A549 (cell line): ENCODE data around the gene CD1B. TPM values are rescaled to one million over a fixed set of nuclear protein-coding genes. Genes with fewer than 3 reads are reported as not detected.

Source experiments
- ATAC-seq, 2 experiments: fragments of 200-7000 bp in 1 of 2; fragments of >200 bp in 1 of 2; cut with Nextera tagmentation in 1 of 2; cut with Tn5 transposase in 1 of 2; 3 replicates each; pipeline versions ENCODE4 v1.8.0 to v1.9.1; 2018 to 2020; ENCODE audit warnings: mild to moderate bottlenecking in 1 of 2, moderate library complexity in 1 of 2
- CTCF ChIA-PET: fragments of 300-600 bp; sonication (Branson Sonifier 250); formaldehyde crosslinking; extraction: SDS; loops from one replicate; lab custom pipeline; 2021; ENCODE audit warnings: antibody characterized with exemption, inconsistent platforms; lab: Yijun Ruan, JAX
- POLR2A ChIA-PET: fragments of 350-600 bp; formaldehyde crosslinking; extraction: SDS; loops from one replicate; lab custom pipeline; 2021; ENCODE audit warnings: antibody characterized with exemption, inconsistent platforms; lab: Yijun Ruan, JAX
- DNase-seq, 2 experiments: peaks; one replicate each; pipeline versions ENCODE4 v3.0.0 to v3.0.0-alpha.2; 2011 to 2016; ENCODE audit warnings: low read depth in 1 of 2, low spot score in 1 of 2
- FAIRE-seq: peaks from 2 replicates; lab custom pipeline; 2011; peaks lifted over from hg19 to GRCh38; lab: Jason Lieb, UNC
- H3K27ac ChIP-seq, 2 experiments: fragments of >200 bp; sonication (Bioruptor Twin); formaldehyde crosslinking; 3 replicates each; pipeline ENCODE4 v1.5.1; 2016 to 2017
- H3K4me1 ChIP-seq: fragments of >200 bp; sonication (Bioruptor Twin); formaldehyde crosslinking; 3 replicates; pipeline ENCODE4 v1.6.1; 2016
- H3K4me2 ChIP-seq: fragments of >200 bp; sonication (Bioruptor Twin); formaldehyde crosslinking; 3 replicates; pipeline ENCODE4 v1.6.1; 2016
- H3K4me3 ChIP-seq: fragments of >200 bp; sonication (Bioruptor Twin); formaldehyde crosslinking; 3 replicates; pipeline ENCODE4 v1.5.1; 2016
- H3K9me3 ChIP-seq: fragments of >200 bp; sonication (Bioruptor Twin); formaldehyde crosslinking; 3 replicates; pipeline ENCODE4 v1.6.1; 2016
- BHLHE40 ChIP-seq: IDR thresholded peaks from 2 replicates; pipeline ENCODE4 v1.6.1; 2012; ENCODE audit warnings: low read depth, low read length, inconsistent platforms
- CBX8 ChIP-seq: fragments of 200-600 bp; sonication (generic); IDR thresholded peaks from 2 replicates; pipeline ENCODE4 v1.6.1; 2016
- CEBPB ChIP-seq, 2 experiments: fragments of >200 bp in 1 of 2; sonication (Bioruptor Twin) in 1 of 2; formaldehyde crosslinking in 1 of 2; IDR thresholded peaks; 2 replicates each; pipeline ENCODE4 v1.6.1; 2012 to 2016
- CHD2 ChIP-seq: fragments of 150-350 bp; IDR thresholded peaks from 2 replicates; pipeline ENCODE4 v1.6.1; 2014; ENCODE audit warnings: low read length; ENCODE audit not compliant: partially characterized antibody
- FOSB ChIP-seq: fragments of 250-450 bp; sonication (Bioruptor Pico); IDR thresholded peaks from 2 replicates; pipeline ENCODE4 v1.5.0; 2020; ENCODE audit warnings: mild to moderate bottlenecking, moderate library complexity
- FOSL2 ChIP-seq, 2 experiments: fragments of 450-650 bp in 1 of 2; fragments of >200 bp in 1 of 2; sonication (Bioruptor Twin) in 1 of 2; formaldehyde crosslinking; IDR thresholded peaks; 2 replicates each; pipeline versions ENCODE4 v1.5.0 to v1.6.1; 2016 to 2020; ENCODE audit warnings: mild to moderate bottlenecking in 1 of 2, moderate library complexity in 1 of 2
- FOXS1 ChIP-seq: fragments of 250-450 bp; sonication (Bioruptor Pico); IDR thresholded peaks from 2 replicates; pipeline ENCODE4 v1.5.0; 2020; ENCODE audit warnings: mild to moderate bottlenecking, moderate library complexity
- HEYL ChIP-seq: fragments of 250-450 bp; sonication (Bioruptor Pico); IDR thresholded peaks from 2 replicates; pipeline ENCODE4 v1.8.0; 2021; ENCODE audit warnings: mild to moderate bottlenecking, moderate library complexity
- HMGXB4 ChIP-seq: fragments of 250-450 bp; sonication (Bioruptor Pico); IDR thresholded peaks from 2 replicates; pipeline ENCODE4 v1.5.0; 2021; ENCODE audit warnings: mild to moderate bottlenecking, moderate library complexity, borderline replicate concordance
- KDM1A ChIP-seq: fragments of 200-600 bp; sonication (generic); IDR thresholded peaks from 2 replicates; pipeline ENCODE4 v1.6.1; 2016; ENCODE audit warnings: low read depth, mild to moderate bottlenecking
- MAZ ChIP-seq: fragments of 150-350 bp; IDR thresholded peaks from 2 replicates; pipeline ENCODE4 v1.6.1; 2014; ENCODE audit warnings: antibody characterized with exemption, low read depth, low read length, borderline replicate concordance
- NPAS2 ChIP-seq: fragments of 250-450 bp; sonication (Bioruptor Pico); IDR thresholded peaks from 2 replicates; pipeline ENCODE4 v1.8.0; 2022; ENCODE audit warnings: mild to moderate bottlenecking, moderate library complexity, borderline replicate concordance
- NR3C1 ChIP-seq: fragments of >200 bp; sonication (Bioruptor Twin); formaldehyde crosslinking; IDR thresholded peaks from 3 replicates; pipeline ENCODE4 v1.6.1; 2017
- POLR2A ChIP-seq: IDR thresholded peaks from 2 replicates; pipeline ENCODE4 v1.6.1; 2012; ENCODE audit warnings: mild to moderate bottlenecking, low read length
- RAD21 ChIP-seq, 2 experiments: fragments of >200 bp in 1 of 2; sonication (Bioruptor Twin) in 1 of 2; formaldehyde crosslinking in 1 of 2; IDR thresholded peaks in 1 of 2; conservative IDR thresholded peaks in 1 of 2; 2 replicates in 1 of 2; 3 replicates in 1 of 2; pipeline ENCODE4 v1.6.1; 2012 to 2018; ENCODE audit warnings: inconsistent platforms in 1 of 2
- RCOR1 ChIP-seq: fragments of 150-350 bp; IDR thresholded peaks from 2 replicates; pipeline ENCODE4 v1.6.1; 2014; ENCODE audit warnings: antibody characterized with exemption, low read length, low read depth
- RFX5 ChIP-seq: fragments of 450-650 bp; IDR thresholded peaks from 2 replicates; pipeline ENCODE4 v1.7.1; 2014; ENCODE audit warnings: antibody characterized with exemption, mild to moderate bottlenecking, moderate library complexity
- SMC3 ChIP-seq: fragments of >200 bp; sonication (Bioruptor Twin); formaldehyde crosslinking; IDR thresholded peaks from 3 replicates; pipeline ENCODE4 v1.6.1; 2018; ENCODE audit warnings: inconsistent platforms
- SREBF2 ChIP-seq: fragments of 450-650 bp; IDR thresholded peaks from 2 replicates; pipeline ENCODE4 v1.6.1; 2014; ENCODE audit warnings: mild to moderate bottlenecking, moderate library complexity
- USF2 ChIP-seq: fragments of 450-650 bp; IDR thresholded peaks from 2 replicates; pipeline ENCODE4 v1.6.1; 2014; ENCODE audit warnings: antibody characterized with exemption
- WGBS: methylation state at CpG from one replicate; pipeline ENCODE4 v1.1.6; 2017; ENCODE audit errors: missing lambda C conversion rate; 5-methylcytosine and 5-hydroxymethylcytosine counted together
- polyA plus RNA-seq, 4 experiments: library from polyadenylated mRNA; depleted of rRNA in 3 of 4; stranded (reverse); fragments of >200 nt; fragmentation: RNase III in 1 of 4; extraction: RNeasy Plus Mini Kit Qiagen cat#74134 plus additional on column Dnase treatment in 1 of 4; gene quantifications; 2 replicates in 3 of 4; 3 replicates in 1 of 4; pipeline ENCODE4 v1.2.3, GENCODE V29; 2011 to 2017
- TF ChIP-seq, protein P1 (sequence below): fragments of 250-450 bp; sonication (Bioruptor Pico); IDR thresholded peaks from 2 replicates; pipeline ENCODE4 v1.5.0; 2020; ENCODE audit warnings: low read depth, mild to moderate bottlenecking, moderate library complexity
- TF ChIP-seq, protein P2 (sequence below): fragments of 200-600 bp; sonication (generic); IDR thresholded peaks from 2 replicates; pipeline ENCODE4 v1.6.1; 2016; ENCODE audit warnings: antibody characterized with exemption, mild to moderate bottlenecking, moderate library complexity

CD1B gene
- polyA plus RNA-seq, 2 of the 4 experiments (the other 2 are of a cell fraction), result not detected

- no peaks in the 10 kb centered on the region for H3K9me3 ChIP-seq
- FAIRE-seq (no peak), DNase-seq (no peak), ATAC-seq (no peak)
- no peak overlapping the region for H3K4me3 ChIP-seq
- no peak overlapping the region for H3K27ac ChIP-seq
- 10% methylated on average over 10 of the region's 10 CpGs for WGBS
- TF ChIP-seq, protein P1, sequence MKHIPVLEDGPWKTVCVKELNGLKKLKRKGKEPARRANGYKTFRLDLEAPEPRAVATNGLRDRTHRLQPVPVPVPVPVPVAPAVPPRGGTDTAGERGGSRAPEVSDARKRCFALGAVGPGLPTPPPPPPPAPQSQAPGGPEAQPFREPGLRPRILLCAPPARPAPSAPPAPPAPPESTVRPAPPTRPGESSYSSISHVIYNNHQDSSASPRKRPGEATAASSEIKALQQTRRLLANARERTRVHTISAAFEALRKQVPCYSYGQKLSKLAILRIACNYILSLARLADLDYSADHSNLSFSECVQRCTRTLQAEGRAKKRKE (CRISPR knock-in tag), result no peak
- TF ChIP-seq CEBPB (IDR thresholded peaks at IDR 0.05) (no peak), CBX8 (no peak), NR3C1 (no peak), CHD2 (no peak), RCOR1 (no peak)
- no peak overlapping the region for H3K4me2 ChIP-seq
- POLR2A ChIA-PET, result no interaction called here
- H3K4me1 ChIP-seq, result no peaks in the 10 kb centered on the region
- CTCF ChIA-PET, result interaction anchor here (1.2 kb wide), 1 partner anchor 832 kb away, joined by 3 read pairs; no protein-coding TSS in a partner anchor
Observed at GRCh38 chr1:158355773-158356285, 24.5 kb upstream of the CD1B start.

DNA sequence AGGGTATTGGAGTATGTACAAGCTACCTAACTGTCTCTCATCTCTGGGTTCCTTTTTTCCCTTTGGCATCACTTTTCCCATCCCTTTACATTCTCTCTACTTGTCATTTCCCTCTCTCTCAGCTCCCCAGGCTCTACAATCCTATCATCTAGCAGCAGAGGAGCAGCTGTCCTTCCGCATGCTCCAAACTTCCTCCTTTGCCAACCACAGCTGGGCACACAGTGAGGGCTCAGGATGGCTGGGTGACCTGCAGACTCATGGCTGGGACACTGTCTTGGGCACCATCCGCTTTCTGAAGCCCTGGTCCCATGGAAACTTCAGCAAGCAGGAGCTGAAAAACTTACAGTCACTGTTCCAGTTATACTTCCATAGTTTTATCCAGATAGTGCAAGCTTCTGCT is 22.9 kb upstream of the CD1B start:
- ChIA-PET POLR2A (no interaction called here), CTCF (interaction anchor here (1.3 kb wide), 1 partner anchor 10 kb away, joined by 3 read pairs; no protein-coding TSS in a partner anchor)
- FAIRE-seq (no peak), DNase-seq (no peak), ATAC-seq (no peak)
- no peaks in the 10 kb centered on the region for H3K4me1 ChIP-seq
- TF ChIP-seq CBX8 (no peak), SMC3 (no peak), CHD2 (no peak), NPAS2 (CRISPR knock-in tag) (no peak), POLR2A (no peak), RAD21 (conservative IDR thresholded peaks at IDR 0.05 in 1 of 2, IDR thresholded peaks at IDR 0.05 in 1 of 2) (no peak), SREBF2 (no peak), RCOR1 (no peak), FOSL2 (IDR thresholded peaks at IDR 0.05) (no peak), FOSL2 (CRISPR knock-in tag; IDR thresholded peaks at IDR 0.05) (no peak), USF2 (no peak), MAZ (no peak), NR3C1 (no peak)
- TF ChIP-seq, protein P2, sequence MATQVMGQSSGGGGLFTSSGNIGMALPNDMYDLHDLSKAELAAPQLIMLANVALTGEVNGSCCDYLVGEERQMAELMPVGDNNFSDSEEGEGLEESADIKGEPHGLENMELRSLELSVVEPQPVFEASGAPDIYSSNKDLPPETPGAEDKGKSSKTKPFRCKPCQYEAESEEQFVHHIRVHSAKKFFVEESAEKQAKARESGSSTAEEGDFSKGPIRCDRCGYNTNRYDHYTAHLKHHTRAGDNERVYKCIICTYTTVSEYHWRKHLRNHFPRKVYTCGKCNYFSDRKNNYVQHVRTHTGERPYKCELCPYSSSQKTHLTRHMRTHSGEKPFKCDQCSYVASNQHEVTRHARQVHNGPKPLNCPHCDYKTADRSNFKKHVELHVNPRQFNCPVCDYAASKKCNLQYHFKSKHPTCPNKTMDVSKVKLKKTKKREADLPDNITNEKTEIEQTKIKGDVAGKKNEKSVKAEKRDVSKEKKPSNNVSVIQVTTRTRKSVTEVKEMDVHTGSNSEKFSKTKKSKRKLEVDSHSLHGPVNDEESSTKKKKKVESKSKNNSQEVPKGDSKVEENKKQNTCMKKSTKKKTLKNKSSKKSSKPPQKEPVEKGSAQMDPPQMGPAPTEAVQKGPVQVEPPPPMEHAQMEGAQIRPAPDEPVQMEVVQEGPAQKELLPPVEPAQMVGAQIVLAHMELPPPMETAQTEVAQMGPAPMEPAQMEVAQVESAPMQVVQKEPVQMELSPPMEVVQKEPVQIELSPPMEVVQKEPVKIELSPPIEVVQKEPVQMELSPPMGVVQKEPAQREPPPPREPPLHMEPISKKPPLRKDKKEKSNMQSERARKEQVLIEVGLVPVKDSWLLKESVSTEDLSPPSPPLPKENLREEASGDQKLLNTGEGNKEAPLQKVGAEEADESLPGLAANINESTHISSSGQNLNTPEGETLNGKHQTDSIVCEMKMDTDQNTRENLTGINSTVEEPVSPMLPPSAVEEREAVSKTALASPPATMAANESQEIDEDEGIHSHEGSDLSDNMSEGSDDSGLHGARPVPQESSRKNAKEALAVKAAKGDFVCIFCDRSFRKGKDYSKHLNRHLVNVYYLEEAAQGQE, result no peak
- H3K9me3 ChIP-seq, result no peaks in the 10 kb centered on the region
- H3K4me2 ChIP-seq, result no peak overlapping the region
- H3K4me3 ChIP-seq, result no peak overlapping the region
- WGBS, result 10% methylated on average over 2 of the region's 2 CpGs
- H3K27ac ChIP-seq, result no peak overlapping the region

GRCh38 chr1:158353303-158354075 is 22.2 kb upstream of the CD1B start, which contains the start of gene CD1E:
Gene CD1E, plus strand, starts transcription at chr1:158353894. Its CDS starts 95 bp downstream, at chr1:158353989.
- no peaks in the 10 kb centered on the region for H3K4me1 ChIP-seq
- CTCF ChIA-PET, result interaction anchor here (1.3 kb wide), 1 partner anchor 9 kb away, joined by 3 read pairs; no protein-coding TSS in a partner anchor
- H3K9me3 ChIP-seq, result no peaks in the 10 kb centered on the region
- H3K27ac ChIP-seq, result no peak within 1 kb of the TSS
- POLR2A ChIA-PET, result no interaction called here
- FAIRE-seq (no peak), ATAC-seq (no peak), DNase-seq (no peak)
- H3K4me2 ChIP-seq, result no peak within 1 kb of the TSS
- WGBS, result under 1% methylated on average over 6 of the region's 6 CpGs
- no peak within 1 kb of the TSS for H3K4me3 ChIP-seq
- no peak for TF ChIP-seq RAD21 (conservative IDR thresholded peaks at IDR 0.05 in 1 of 2, IDR thresholded peaks at IDR 0.05 in 1 of 2)
- no peak for TF ChIP-seq KDM1A
- TF ChIP-seq HEYL (CRISPR knock-in tag), result no peak
- TF ChIP-seq BHLHE40, result no peak
- TF ChIP-seq CHD2, result no peak
- no peak for TF ChIP-seq FOSB (CRISPR knock-in tag)
- TF ChIP-seq RFX5, result no peak
- TF ChIP-seq NR3C1, result no peak
- no peak for TF ChIP-seq FOXS1 (CRISPR knock-in tag)
- no peak for TF ChIP-seq HMGXB4 (CRISPR knock-in tag)
